OCI-LY3 (cell line): ENCODE results near the gene KCNC3.
A peak's percentile ranks its signal among the peaks of the same experiment; 100 is the strongest.
"Not testable (repeated sequence)": the region's sequence is repeated elsewhere in the genome, so short reads cannot be mapped to it uniquely, and the experiment has no call there.

Experiments used
- H2AFZ ChIP-seq: fragments of 200-600, 300-600 bp; shearing (Covaris generic); 2 replicates; pipeline ENCODE4 v1.6.0; 2014; ENCODE audit warnings: antibody characterized with exemption, low read depth, low read length
- H3K27ac ChIP-seq: fragments of 200-600, 300-600 bp; sonication (generic); 2 replicates; pipeline ENCODE4 v1.5.1; 2014; ENCODE audit warnings: mild to moderate bottlenecking, low read length, moderate library complexity, mixed read lengths
- H3K27me3 ChIP-seq: fragments of 200-600, 300-600 bp; sonication (generic); 2 replicates; pipeline ENCODE4 v1.6.1; 2014; ENCODE audit warnings: low read depth, low read length, mixed read lengths
- H3K36me3 ChIP-seq: fragments of 200-600, 300-600 bp; sonication (generic); replicated peaks from 2 replicates; pipeline ENCODE3; 2014; ENCODE audit warnings: low read depth, low read length, mixed read lengths
- H3K4me1 ChIP-seq: fragments of 300-600, 200-600 bp; sonication (generic); 2 replicates; pipeline ENCODE4 v1.6.1; 2014; ENCODE audit warnings: low read length, mixed read lengths
- H3K4me2 ChIP-seq: fragments of 200-600, 300-600 bp; sonication (generic); 2 replicates; pipeline ENCODE4 v1.6.1; 2014; ENCODE audit warnings: low read length, mixed read lengths
- H3K4me3 ChIP-seq: fragments of 300-600, 200-600 bp; sonication (generic); 2 replicates; pipeline ENCODE4 v1.5.1; 2014; ENCODE audit warnings: antibody characterized with exemption, mild to moderate bottlenecking, low read length, moderate library complexity
- H3K79me2 ChIP-seq: fragments of 300-600, 200-600 bp; shearing (Covaris generic); 2 replicates; pipeline ENCODE4 v1.6.1; 2014; ENCODE audit warnings: mild to moderate bottlenecking, low read length, mixed read lengths
- H3K9ac ChIP-seq: fragments of 300-600, 200-600 bp; shearing (Covaris generic); 2 replicates; pipeline ENCODE4 v1.6.0; 2014; ENCODE audit warnings: mild to moderate bottlenecking, low read length, moderate library complexity
- H3K9me3 ChIP-seq: fragments of 200-600, 300-600 bp; shearing (Covaris generic); 2 replicates; pipeline ENCODE4 v1.6.1; 2014; ENCODE audit warnings: low read length, mixed read lengths; ENCODE audit not compliant: insufficient read depth
- H4K20me1 ChIP-seq: fragments of 200-600, 300-600 bp; sonication (generic); 2 replicates; pipeline ENCODE4 v1.6.1; 2016; ENCODE audit warnings: low read length, mixed read lengths; ENCODE audit not compliant: insufficient read depth
- EZH2phosphoT487 ChIP-seq: fragments of 200-600 bp; shearing (Covaris generic); IDR thresholded peaks from 2 replicates; pipeline ENCODE4 v1.6.1; 2018; ENCODE audit warnings: antibody characterized with exemption, mixed run types, low read depth
- TF ChIP-seq, protein P1 (sequence below): fragments of 200-600, 300-600 bp; sonication (generic); IDR thresholded peaks from 2 replicates; pipeline ENCODE4 v1.5.1; 2014; ENCODE audit warnings: antibody characterized with exemption, low read length, low read depth

Gene KCNC3

DNA sequence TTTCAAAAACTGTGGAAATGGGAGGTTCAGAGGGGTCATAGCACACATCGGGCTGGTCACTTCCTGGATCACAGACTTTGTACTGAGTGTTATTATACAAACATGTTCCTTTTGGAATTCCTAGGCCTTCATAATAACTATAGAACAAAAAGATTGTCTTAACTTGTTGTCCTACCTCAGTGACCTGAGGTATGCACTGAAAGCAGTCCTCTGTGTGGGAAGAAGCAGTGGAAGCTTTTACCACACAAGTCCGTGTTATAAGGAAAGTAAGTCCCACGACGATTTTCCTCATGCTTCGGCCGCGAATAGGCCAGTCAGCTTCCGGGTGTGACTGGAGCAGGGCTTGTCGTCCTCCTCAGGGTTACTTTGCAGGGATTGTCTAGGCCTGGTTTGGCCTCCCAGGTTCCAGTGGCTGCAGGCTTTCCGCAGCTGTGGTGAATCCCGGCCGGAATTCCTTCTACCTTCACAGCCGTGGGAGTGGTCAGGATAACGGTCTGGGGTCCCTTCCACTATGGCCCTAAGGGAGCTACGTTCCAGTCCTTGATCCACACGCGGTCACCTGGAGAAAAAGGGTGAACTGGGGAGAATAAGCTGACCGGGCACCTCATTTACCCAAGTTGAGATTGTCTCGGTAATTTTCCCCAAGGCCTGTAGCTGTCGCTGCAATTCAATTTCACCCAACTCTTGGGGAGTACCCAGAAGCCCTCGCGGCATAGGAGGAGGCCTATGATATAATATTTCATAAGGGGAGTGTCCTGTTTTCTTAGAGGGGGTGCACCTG, 20.3 kb upstream of the KCNC3 start:
- Histone ChIP-seq H4K20me1 (no peaks in the 10 kb centered on the region), H3K36me3 (no peaks in the 10 kb centered on the region), H3K9me3 (no peaks in the 10 kb centered on the region), H3K4me3 (no peak overlapping the region; the same call in 1 of the 2 replicates), H3K4me1 (peaks cover 79% of the 10 kb centered on the region), H3K79me2 (peaks cover 17% of the 10 kb centered on the region), H3K4me2 (peak overlapping the region; percentile 58), H3K27ac (peak overlapping the region; percentile 92), H2AFZ (no peak overlapping the region), H3K9ac (peak overlapping the region; percentile 71), H3K27me3 (no peaks in the 10 kb centered on the region)
- TF ChIP-seq, protein P1, sequence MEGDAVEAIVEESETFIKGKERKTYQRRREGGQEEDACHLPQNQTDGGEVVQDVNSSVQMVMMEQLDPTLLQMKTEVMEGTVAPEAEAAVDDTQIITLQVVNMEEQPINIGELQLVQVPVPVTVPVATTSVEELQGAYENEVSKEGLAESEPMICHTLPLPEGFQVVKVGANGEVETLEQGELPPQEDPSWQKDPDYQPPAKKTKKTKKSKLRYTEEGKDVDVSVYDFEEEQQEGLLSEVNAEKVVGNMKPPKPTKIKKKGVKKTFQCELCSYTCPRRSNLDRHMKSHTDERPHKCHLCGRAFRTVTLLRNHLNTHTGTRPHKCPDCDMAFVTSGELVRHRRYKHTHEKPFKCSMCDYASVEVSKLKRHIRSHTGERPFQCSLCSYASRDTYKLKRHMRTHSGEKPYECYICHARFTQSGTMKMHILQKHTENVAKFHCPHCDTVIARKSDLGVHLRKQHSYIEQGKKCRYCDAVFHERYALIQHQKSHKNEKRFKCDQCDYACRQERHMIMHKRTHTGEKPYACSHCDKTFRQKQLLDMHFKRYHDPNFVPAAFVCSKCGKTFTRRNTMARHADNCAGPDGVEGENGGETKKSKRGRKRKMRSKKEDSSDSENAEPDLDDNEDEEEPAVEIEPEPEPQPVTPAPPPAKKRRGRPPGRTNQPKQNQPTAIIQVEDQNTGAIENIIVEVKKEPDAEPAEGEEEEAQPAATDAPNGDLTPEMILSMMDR, result no peak
- TF ChIP-seq EZH2phosphoT487, result no peak

DNA sequence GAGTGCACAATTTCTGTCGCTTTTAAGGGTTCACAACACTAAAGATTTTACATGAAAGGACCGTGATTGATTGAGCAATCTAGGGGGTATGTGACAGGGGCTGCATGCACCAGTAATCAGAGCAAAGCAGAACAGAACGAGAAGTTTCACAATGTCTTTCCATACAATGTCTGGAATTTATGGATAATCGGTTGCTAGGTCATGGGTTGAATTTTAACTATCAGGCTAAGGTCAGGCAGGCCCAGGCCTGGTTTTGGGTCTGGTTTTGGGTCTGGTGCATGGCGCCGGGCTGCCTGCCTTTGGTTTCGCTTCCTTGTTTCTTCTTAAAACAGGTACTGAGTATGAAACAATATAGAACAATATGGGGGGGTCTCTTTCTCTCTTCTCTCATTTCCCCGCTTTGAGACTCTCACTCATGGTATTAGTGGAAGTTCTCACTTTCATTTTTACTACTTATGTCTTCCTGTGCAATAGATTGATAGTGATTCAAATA, 18.0 kb upstream of the KCNC3 start:
- not testable (repeated sequence) for H3K27me3 ChIP-seq, H2AFZ ChIP-seq, H4K20me1 ChIP-seq, H3K9me3 ChIP-seq
- peaks cover 83% of the 10 kb centered on the region for H3K4me1 ChIP-seq
- peak overlapping the region; percentile 58 for H3K4me2 ChIP-seq
- H3K79me2 ChIP-seq, result peaks cover 40% of the 10 kb centered on the region
- H3K9ac ChIP-seq, result peak overlapping the region; percentile 72
- peak overlapping the region; percentile 92 for H3K27ac ChIP-seq
- peak overlapping the region; percentile 18; the same call in 1 of the 2 replicates for H3K4me3 ChIP-seq
- peaks cover 16% of the 10 kb centered on the region for H3K36me3 ChIP-seq

DNA sequence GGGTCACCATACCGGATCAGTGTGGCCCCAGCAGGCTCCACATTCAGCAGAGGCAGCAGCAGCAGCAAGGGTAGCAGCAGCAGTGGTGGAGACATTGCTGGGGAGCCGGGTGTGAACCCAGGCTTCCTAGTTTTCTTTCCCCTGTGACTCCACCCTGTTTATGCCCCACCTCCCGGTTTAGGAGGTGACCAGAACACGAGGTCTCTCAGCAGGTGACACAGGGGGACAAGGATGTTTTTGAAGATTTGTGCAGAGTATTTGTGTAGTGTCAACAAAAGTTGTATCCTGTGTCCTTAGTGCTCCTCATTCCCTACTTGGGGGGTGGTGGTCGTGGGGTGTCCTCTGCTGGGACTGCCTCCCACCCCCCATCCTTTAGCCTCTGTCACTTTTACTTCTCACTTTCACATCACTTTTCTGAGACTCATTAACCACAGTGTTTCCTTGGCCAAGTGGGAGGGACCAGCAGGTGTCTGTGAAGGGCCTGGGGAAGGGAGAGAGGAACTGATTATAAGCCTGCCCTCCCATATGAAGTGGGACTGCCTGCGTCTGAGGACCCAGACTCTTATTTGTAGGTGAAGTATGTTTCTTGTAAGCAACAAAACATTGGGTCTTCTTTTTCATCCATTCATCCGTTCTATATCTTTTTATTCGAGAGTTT, 15.6 kb upstream of the KCNC3 start:
- Histone ChIP-seq H3K4me3 (peak overlapping the region; percentile 78), H3K9ac (peak overlapping the region; percentile 94), H3K4me2 (peak overlapping the region; percentile 64), H3K4me1 (peaks cover 83% of the 10 kb centered on the region), H2AFZ (no peak overlapping the region), H4K20me1 (peaks cover 20% of the 10 kb centered on the region), H3K9me3 (peaks cover 26% of the 10 kb centered on the region), H3K79me2 (peaks cover 59% of the 10 kb centered on the region), H3K36me3 (peaks cover 40% of the 10 kb centered on the region), H3K27ac (peak overlapping the region; percentile 92), H3K27me3 (no peaks in the 10 kb centered on the region)
- TF ChIP-seq, protein P1, result no peak
- 0 out of 2 replicates have a peak, but pooled peaks have one; percentile 49 for TF ChIP-seq EZH2phosphoT487

DNA sequence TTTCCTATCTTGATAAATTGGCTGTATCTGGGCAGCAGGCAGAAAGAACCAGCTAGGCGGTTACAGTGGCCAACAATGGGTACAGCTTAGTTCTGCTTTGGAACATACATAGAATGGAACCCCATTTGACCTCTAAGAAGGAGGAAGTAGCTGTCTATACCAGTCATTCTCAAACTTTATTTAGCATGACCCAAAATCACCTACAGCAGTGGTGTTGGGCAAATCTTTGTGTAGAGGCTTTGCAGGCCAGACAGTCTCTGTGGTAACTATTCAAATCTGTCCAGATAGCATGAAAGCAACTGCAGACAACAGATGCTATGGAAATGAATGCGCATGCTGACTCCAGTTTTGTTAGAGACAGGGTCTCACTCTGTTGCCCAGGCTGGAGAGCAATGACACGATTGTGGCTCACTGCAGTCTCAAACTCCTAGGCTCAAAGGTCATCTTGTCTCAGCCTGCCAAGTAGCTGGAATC, 12.0 kb upstream of the KCNC3 start:
- peaks cover 33% of the 10 kb centered on the region for H3K9me3 ChIP-seq
- H3K4me1 ChIP-seq, result peaks cover 82% of the 10 kb centered on the region
- H4K20me1 ChIP-seq, result peaks cover 56% of the 10 kb centered on the region
- no peaks in the 10 kb centered on the region for H3K27me3 ChIP-seq
- TF ChIP-seq, protein P1, result no peak
- TF ChIP-seq EZH2phosphoT487, result no peak
- H3K4me2 ChIP-seq, result peak overlapping the region; percentile 64
- no peak overlapping the region for H2AFZ ChIP-seq
- H3K79me2 ChIP-seq, result peaks cover 85% of the 10 kb centered on the region
- peak overlapping the region; percentile 92 for H3K27ac ChIP-seq
- peak overlapping the region; percentile 94 for H3K9ac ChIP-seq
- H3K36me3 ChIP-seq, result peaks cover 75% of the 10 kb centered on the region
- peak overlapping the region; percentile 78 for H3K4me3 ChIP-seq
